ENCODE data around the gene EFNA2.

DNA sequence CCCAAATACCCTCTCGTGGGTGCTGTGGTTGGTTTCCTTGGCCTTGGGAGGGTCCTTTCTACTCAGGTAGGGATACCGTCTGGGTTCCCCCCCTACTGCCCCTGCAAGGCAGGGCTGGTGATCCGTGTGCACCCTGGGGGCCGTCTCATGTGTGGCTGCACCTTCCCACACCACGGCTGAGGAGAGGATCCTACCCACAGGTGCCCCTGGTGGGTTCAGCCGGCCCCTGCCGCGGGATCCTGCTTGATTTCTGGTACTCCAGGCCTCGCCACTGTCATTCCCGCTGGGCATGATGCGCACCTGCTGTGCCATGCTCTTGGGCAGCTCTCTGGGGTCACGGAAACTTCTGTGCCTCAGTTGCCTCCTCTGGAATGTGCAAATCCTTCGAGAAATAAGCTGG is 30.8 kb downstream of the EFNA2 start:
- TF ChIP-seq, protein P1, sequence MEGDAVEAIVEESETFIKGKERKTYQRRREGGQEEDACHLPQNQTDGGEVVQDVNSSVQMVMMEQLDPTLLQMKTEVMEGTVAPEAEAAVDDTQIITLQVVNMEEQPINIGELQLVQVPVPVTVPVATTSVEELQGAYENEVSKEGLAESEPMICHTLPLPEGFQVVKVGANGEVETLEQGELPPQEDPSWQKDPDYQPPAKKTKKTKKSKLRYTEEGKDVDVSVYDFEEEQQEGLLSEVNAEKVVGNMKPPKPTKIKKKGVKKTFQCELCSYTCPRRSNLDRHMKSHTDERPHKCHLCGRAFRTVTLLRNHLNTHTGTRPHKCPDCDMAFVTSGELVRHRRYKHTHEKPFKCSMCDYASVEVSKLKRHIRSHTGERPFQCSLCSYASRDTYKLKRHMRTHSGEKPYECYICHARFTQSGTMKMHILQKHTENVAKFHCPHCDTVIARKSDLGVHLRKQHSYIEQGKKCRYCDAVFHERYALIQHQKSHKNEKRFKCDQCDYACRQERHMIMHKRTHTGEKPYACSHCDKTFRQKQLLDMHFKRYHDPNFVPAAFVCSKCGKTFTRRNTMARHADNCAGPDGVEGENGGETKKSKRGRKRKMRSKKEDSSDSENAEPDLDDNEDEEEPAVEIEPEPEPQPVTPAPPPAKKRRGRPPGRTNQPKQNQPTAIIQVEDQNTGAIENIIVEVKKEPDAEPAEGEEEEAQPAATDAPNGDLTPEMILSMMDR (IDR thresholded peaks at IDR 0.05; ENCODE audit: low read depth, low read length, poor library complexity, severe bottlenecking), result no peak
- no peak for TF ChIP-seq EZH2phosphoT487 (IDR thresholded peaks at IDR 0.05; ENCODE audit: borderline replicate concordance, low read length)

Measured in DOHH2 (cell line).